Fibroblast of pulmonary artery (primary cell): ENCODE measurements around the gene MINDY4.

ENCODE experiments used
- DNase-seq: peaks from one replicate; pipeline ENCODE4 v3.0.0-alpha.2; 2010; ENCODE audit warnings: low read depth
- H3K4me3 ChIP-seq: replicated peaks from 2 replicates; pipeline ENCODE4 v1.5.1; 2011; ENCODE audit warnings: low read depth, mild to moderate bottlenecking, control low read depth, low read length, moderate library complexity
- TF ChIP-seq, protein P1 (sequence below): IDR thresholded peaks from 2 replicates; pipeline ENCODE4 v1.5.1; 2011; ENCODE audit warnings: mild to moderate bottlenecking, control low read depth, low read length, inconsistent platforms; ENCODE audit errors: missing control alignments

The MINDY4 gene

DNA sequence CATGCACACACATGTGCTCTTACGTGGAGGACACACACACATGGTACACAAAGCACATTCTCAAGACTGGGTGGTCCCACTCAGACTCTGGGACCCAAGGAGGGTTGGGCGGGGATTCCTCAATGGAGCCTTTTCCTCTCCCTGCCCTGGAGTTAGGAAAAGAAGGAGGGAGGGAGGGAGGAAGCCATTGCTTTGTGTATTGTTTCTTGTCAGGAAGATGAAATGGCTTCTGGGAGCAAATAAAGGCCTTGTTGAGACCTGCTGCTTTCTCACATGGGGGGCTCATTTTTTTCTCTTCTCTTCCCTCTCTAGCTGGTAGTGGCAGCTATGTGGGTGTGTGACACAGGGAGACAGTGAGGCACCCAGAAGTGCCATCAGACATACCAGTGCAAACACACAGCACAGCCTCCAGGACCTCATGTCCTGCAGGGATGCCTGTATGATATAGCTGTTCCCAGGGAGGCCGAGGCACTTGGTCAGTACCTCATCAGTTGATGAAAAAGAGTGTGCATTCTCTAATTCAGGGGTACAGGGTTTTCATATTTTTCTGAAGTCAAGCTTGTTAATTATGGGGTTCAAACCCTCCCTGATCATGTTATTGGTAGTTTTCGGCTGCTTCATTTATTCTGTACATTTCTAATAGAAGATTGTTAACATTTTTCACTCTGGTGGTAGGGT is 146.1 kb downstream of the MINDY4 start:
- TF ChIP-seq, protein P1, sequence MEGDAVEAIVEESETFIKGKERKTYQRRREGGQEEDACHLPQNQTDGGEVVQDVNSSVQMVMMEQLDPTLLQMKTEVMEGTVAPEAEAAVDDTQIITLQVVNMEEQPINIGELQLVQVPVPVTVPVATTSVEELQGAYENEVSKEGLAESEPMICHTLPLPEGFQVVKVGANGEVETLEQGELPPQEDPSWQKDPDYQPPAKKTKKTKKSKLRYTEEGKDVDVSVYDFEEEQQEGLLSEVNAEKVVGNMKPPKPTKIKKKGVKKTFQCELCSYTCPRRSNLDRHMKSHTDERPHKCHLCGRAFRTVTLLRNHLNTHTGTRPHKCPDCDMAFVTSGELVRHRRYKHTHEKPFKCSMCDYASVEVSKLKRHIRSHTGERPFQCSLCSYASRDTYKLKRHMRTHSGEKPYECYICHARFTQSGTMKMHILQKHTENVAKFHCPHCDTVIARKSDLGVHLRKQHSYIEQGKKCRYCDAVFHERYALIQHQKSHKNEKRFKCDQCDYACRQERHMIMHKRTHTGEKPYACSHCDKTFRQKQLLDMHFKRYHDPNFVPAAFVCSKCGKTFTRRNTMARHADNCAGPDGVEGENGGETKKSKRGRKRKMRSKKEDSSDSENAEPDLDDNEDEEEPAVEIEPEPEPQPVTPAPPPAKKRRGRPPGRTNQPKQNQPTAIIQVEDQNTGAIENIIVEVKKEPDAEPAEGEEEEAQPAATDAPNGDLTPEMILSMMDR, result no peak
- H3K4me3 ChIP-seq, result no peak overlapping the region
- DNase-seq, result no peak

DNA sequence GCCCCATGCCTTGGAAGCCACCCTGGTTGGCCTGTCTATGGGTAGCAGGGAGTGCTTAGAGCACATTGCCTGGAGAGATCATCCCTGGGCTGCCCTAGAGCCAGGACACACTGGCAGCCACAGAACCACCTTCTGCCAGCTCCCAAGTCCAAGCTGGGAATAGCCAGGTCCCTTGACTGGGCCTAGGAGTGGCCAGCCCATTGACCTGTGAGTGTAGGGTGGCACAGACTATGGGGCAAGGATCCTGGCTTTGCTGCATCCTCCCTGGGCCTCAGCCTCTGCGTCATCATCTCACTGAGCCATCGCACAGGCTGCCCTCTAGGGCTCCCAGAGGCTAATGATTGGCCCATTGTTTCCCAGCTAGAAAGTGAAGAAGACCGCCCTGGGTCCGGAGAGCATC is 147.5 kb downstream of the MINDY4 start:
- TF ChIP-seq, protein P1, result no peak
- H3K4me3 ChIP-seq, result no peak overlapping the region
- DNase-seq, result no peak

DNA sequence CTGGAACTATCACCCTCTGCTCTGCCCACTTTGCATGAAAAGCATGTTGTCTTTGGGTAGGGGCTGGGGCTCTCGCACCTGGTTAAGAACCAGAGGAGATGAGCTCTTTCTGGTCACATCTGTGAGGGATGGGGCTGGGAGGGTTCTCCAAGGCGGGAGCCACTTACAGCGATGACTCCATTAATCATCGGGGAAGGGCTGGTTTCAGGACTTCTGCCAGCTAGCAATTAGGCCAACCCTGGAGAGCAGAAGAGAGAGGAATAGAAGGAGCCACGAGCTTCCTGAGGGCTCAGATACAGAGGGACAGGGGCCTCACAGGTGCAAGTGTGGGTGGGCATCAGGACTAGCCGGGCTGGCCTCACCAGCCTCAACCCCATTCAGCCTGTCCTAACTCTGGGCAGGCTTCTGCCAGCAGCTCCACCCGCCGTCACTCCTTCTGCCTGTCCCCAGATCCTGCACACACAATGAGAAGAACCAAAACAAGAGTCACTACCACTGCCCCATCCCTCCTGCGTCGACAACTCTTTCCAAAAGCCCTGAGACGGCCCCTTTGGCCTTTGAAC is 148.9 kb downstream of the MINDY4 start:
- TF ChIP-seq, protein P1, result no peak
- H3K4me3 ChIP-seq, result no peak overlapping the region
- no peak for DNase-seq

DNA sequence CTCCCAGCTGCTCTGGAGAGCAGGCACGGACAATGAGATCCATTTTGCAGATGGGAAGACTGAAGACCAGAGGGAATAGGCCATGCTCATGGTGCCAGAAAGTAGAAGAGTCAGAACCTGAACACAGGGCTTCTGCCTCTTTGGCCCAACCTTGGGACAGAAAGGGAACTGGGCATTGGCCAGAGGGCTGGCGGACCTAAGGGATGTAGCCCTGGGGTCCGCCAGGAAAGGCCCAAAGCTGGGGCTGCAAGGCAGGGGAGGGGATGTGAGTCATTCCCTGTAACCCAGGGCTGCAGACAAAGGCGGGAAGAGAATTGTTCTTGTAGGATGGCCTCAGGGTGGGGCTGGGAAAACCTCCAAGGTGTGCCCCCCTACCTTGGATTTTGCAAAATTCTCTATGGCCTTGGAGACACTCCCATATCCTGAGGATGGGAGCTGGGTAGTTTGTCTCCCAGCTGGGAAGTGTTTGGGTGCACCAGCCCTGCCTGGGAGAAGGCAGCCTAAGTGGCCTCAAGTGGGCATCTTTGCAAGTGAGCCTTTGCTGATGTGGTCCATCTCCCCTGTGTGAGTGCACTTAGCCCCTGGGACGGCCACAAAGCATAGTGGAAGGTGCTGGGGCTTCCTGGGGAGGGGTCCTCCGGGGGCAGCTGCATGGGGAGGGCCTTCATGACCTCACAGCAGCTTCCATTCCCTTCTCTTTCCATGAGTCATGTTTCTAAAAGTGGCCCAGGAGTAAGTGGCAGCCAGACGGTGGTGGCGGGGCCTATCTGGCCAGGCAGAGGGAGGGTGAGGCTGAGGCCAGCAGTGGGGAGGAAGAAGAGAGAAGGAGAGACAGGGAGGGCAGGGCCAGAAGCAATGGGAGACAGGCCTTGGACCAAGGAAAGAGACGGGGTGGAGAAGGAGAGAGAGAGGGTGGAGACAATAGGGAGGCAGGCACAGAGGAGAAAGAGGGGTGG is 149.6 kb downstream of the MINDY4 start:
- TF ChIP-seq, protein P1, result no peak
- peak; percentile 51 for DNase-seq
- no peak overlapping the region for H3K4me3 ChIP-seq

DNA sequence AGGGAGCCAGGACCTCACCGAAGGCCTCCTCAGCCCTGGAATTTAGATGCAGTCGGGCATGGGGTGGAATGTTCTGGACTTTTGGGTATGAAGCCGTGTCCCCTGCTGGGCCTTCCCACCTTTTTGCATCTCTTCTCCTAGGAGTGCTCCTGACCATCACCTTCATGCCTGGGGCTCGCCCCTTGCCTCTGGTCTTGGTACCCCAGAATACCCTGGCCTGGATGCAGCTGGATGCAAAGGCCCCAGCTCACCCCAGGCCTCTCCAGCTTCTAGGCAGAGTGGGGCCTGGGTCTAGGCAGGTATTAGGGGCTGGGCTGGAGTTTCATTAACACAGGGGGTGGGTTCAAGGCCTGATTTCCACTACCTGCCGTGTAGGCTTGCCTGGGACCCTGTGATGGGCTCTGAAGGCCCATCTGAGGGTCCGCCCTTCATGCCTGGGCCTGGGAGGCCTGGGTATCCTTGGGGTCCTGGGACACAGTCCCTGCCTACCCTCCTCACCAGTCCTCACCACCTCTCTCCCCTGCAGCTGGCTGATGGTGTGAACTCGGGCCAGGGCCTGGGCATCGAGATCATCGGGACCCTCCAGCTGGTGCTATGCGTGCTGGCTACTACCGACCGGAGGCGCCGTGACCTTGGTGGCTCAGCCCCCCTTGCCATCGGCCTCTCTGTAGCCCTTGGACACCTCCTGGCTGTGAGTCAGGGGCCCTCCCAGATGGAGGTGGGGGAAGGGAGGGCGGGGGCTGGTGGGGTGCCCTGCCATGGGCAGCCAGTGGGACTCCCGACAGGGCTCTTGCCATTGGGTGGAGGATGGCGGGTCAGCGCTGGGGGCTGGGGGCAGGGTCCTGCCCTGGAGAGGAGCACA is 150.6 kb downstream of the MINDY4 start:
- no peak overlapping the region for H3K4me3 ChIP-seq
- TF ChIP-seq, protein P1, result no peak
- no peak for DNase-seq

DNA sequence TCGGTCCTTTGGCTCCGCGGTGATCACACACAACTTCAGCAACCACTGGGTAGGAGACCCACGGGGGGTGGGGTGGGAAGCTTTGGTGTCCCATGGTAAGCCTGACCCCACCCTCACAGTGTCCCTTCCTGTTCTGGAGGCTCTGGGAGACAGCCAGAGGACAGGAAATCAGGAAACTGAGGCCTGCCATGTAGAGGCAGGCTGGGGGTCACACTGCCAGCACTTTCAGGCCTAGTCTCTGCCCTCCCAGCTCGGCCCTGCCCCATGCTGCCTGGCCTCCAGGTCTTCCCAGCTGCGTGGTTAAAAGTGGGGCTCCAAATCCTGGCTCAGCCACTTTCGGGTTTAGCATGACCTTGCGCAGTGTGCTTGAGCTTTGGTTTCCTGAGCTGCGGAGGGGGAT is 151.4 kb downstream of the MINDY4 start:
- no peak overlapping the region for H3K4me3 ChIP-seq
- TF ChIP-seq, protein P1, result no peak
- no peak for DNase-seq
